ENCODE data around the gene CARD9.

The CARD9 gene

DNA sequence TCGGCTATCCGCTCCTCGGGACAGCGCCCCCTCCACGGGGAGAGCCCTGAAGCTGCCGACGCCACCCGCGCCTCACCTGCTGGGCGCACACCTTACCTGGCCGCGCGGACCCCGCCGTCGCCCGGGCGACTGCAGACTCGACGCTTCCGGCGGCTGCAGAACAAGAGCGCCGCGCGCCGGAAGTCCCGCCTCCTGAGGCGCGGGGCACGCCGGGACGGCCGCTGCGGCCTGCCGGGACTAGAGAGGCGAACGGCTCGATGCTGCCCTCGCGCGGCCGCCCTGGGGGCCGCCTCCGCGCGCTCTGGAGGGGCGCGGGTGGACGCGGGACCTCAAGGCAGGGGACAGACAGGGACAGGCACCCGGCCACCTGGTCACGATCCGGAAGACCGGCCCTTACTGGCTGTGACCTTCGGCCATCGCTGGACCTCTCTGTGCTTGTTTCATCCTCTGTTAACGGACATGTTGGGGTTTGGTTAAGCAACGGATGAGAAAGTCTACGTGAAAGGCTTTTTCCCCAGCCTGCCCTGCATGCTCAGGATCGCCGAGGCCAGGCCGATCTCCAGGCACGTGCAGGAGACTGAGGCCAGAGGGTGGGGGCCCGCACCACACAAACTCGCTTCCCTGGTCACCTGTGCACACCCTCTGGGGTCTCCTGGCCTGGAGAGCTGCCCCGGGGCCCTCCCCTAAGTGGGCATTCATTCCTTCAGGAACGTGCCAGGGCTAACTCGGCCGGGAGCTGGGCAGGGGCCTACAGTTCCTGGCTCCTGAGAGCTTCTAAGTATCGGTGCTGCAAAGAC lies 26.8 kb upstream of the CARD9 start, which contains the start of gene SNAPC4:
Gene SNAPC4, minus strand, starts transcription at position 133 of the 797 bp plus-strand sequence. CDS start 1,742 bp downstream, outside the sequence.
- peak; percentile 72 for DNase-seq

DNA sequence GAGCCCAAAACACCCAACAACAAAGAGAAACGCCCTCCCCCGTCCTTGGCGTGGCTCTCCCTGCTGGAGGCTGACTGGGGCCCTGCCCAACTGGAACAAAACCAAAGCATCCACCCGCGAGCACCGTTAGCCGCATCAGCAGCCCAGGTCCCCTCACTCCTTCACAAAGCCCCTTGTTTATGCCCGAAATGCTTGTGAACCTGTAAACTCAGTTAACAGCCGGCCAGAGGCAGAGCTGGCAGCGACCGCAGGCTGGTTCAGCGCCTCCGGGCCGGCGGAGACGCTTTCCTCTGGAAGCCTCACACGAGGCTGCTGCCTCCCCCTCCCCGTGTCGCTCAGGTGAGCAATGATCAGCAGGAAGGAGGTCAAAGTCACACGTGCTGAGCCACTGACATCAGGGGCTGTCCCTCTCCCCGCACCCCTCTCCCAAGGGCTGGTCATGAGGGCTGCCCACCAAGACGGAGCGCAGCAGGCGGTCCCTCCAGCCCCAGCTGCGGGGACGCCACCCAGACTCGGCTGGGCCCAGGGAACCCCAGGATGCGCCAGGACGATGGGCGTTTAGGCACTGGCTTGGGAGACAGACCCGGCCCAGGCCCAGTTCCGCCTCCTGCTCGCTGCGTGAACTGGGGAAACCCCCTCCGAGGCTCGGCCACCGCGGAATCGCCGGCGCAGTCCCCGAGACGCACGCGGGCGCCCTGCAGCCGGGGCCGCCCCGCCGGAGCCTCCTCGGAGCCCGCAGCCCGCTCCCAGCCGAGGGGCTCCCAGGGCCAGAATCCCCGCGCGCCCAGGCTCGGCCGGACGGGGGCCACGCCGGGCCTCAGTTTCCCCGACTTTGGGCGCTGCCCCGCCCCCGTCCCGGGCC lies 25.9 kb upstream of the CARD9 start:
- DNase-seq: no peak

DNA sequence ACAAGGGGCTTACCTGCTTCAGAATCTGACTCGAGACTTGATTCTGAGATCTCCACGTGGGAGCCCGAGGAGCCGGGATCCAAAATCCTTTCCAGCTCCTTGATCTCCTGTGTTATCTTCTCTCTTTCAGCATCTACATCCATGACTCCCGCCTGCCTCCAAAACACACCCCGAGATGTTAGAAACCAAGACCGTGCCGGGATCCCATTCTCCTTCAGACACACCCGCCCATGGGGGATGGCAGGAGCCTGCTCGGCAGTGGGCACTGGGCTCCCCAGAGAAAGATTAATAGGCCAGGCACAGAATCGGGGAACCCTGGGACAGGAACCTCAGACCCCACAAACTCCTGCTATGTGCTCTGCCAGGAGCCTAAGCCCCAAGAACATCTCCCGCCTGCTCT lies 24.8 kb upstream of the CARD9 start:
- no peak for DNase-seq

DNA sequence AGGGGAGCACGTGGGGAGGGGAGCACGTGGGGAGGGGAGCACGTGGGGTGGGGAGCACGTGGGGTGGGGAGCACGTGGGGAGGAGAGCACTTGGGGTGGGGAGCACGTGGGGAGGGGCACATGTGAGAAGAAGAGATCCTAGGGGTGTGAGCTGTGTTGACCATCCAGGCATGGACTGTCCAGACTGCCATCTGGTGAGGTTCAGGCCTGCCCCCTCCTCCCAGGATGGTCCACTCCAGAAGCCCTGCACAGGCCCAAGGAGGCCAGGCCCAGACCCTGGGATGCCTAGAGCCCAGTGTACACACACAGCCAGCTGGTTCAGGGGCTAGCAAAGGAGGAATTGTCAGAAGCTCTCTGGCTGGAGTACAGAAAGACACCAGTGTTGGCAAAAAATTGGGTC lies 24.2 kb upstream of the CARD9 start:
- no peak for DNase-seq

DNA sequence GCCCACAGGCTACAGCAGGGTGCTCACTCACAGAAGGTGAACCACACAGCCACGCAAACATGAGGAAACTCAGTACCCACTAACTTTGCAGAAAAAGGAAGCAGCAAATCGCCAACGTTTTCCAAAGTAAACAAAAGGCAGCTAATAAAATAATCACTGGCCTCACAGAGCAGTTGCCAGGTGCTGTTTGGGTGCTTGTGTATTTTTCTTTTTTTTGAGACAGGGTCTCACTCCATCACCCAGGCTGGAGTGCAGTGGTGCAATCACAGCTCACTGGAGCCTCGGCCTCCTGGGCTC lies 22.7 kb upstream of the CARD9 start:
- no peak for DNase-seq

DNA sequence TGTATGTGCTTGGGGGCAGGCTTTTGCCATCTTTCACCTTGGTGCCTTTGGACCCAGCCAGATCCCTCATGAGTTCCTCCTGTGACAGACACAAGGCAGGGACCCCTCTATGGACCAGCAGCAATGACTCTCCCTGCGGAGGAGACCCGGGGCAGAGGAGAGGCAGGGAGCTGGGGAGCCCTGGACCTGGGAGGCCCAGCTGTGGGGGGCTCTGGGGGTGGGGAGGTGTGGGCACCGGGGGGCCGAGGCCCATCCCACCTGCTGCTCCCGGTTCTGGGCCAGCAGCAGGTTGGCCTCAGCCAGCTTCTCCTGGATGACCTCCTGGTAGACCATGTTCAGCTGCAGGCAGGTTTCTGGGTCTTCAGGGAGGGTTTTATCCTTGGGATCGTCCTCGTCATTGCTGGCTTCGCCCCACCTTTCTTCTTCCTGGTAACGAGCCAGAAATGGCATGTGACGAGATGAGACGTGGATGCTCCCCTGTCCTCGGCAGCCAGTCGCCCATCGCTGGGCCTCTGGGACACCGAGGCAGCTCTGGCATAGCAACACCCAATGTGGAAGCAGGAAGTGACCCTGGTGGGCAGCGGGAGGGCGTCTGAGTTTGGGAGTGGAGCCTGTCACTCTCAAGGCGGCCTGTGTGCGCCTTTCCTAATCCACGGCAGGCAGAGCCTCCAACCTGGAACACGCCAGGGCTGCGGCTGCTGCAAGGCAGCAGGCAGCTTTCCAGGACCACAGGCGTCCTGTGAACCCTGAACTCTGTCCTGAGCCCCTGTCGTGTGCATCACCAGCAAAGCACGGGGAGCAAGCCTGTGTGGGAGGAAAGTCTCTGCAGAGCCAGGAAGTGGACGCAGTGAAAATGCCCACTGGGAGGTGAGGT lies 22.1 kb upstream of the CARD9 start:
- no peak for DNase-seq

DNA sequence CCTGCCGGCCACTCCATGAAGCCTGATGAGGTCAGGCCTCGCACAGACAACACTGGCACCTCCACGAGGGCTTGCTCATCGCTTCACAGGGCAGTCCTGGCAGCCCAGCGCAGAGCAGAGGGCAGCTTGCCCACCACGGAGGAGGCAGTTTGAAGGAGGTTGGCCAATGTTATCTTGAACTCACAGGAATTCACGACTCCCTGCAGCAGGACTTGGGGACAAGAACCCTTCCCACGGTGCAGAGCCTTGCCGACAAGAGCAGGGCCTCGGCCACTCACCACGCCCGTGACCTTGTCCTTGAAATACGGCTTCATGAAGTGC lies 21.5 kb upstream of the CARD9 start:
- no peak for DNase-seq

DNA sequence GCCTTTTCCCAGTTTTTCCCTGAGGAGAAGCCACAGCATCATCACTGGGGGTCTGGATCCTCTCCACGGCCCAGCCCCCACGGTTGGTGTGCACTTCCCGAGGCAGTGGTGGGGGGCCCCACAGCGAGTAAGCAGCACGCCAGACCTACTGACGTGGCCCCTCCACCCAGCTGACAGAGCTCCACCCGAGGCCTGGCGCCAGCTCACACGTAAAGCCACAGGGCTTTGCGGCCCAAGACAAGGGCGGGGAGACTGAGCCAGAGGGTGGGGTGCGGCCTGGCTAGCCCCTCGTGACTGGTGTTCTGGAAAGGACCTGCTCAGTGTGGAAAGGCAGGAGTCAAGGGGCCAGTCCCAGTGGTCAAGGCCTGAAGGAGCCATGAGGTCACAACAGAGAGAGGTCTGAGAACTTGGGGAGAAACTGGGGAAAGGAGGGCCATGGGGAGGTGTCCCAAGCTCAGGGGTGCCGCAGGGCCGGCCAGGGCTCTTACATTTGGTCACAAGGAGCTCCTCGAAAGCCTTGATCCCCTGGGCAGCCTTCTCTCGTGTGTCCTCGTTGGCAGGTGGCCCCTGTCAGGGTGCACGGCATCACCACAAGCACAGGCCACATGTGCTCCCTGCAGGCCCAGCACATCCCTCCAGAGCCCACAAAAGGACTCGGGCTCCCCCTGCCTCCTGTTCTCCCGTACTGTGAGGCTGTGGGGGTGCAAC lies 21.0 kb upstream of the CARD9 start:
- no peak for DNase-seq

DNA sequence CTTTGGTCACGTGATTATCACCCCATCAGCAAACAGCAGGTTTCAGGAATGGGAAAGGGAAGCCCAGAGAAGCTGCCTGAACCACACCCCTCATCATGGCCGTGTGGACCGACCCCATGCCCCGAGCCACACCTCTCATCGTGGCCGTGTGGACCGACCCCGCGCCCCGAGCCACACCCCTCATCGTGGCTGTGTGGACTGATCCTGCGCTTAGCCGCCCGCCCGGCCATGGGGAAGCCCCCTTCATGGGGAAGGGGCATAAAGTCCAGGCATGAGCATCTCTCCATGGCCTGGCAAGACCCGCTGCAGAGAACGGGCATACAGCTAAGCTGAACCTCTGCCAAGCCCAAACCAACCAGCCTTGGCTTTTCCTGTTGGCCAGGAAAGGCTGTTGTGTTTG lies 20.1 kb upstream of the CARD9 start:
- no peak for DNase-seq

DNA sequence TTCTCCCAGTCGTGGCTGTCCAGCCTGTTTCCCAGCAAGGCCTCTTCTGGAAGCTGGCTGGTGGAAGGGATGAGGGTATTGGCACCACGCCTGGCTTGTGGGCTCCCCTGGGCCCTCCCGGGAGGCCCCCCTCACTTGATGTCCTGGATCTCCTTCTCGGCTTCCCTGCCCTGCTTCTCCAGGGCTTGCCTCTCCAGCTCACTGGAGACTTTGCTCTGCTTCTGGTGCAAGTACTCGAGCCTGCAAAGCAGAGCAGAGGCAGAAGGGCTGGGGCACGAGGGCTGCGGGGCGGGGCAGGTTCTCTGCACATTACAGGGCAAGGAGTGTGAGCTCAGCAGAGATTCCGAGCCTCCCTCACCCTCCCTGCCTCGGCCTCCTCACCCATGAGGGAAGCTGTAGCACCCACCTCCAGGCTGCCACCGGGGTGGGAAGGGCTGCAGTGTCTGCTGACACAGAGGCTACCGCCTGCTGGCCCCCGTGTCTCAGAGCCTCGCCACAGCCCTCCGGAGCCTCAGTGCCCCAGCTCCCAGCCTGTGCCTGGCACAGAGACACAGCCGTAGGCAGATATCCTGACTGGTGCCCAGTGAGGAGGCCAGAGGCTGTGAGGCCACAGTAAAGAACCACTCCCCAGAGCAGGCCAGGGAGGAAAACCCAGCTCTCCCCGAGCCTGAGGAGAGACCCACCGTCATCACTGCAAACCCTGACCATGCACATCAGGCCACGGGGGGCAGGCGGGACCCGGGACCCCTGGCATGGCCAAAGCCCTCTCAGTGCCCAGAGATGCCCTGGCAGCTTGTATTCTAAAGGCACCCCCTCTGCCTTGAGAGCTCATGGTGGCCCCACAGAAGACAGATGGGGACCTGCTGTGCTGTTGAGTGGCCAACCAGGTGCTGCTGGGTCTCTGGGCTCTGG lies 19.3 kb upstream of the CARD9 start:
- no peak for DNase-seq

DNA sequence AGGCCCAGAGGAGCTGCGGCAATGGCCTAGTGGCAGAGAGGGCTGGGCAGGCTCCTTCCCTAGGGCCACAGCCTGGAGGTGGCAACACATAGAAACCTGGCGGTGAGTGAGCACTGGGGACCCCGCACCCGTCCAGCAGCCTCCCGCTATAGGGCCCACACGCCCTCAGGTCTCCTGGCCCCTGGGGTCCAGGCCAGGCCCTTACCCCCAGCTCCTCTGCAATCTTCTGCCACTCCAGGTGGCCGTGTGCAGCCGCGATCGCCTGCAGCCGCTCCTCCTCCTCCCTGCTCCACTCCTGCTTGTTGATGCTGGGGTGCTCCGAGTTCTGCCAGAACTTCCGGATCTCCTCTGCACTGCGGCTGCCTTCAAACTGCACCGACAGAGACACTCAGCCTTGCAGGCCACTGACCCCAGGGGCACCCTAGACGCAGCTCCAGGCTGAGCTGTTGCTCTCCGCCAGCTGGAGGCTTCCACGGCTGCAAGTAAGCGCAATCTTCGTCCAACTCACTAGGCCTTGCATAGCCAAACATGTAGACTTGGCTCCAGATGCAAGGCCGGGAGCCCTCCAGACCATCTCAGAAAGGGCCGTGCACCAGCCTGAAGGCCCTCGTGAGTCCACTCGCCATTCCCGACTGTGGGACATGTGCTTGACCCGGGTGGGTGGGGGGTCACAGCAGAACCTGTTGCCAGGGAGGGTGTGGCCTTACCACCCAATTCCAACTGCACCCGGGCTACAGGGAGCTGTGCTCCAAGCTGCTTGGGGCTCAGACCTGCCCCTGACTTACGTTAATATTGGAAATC lies 18.5 kb upstream of the CARD9 start:
- DNase-seq: no peak

DNA sequence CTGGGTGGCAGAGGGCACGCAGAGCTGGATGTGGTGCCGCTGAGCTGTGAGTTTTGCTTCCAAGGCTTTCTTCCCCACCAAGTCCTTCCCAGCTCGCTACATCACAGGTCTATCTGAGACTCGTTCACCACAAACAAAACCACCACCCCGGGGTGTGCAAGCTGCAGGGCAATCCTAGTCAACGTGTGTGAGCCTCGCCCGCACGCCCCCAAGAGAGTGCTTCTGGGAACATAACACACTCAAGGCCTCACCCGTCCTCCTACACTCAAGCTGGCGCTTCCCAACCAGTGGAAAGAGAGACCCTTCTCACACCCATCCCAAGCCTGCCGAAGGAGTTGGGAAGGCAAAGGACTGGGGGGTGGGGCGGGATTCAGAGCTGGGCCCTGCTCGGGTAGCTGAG lies 15.9 kb upstream of the CARD9 start:
- no peak for DNase-seq

DNA sequence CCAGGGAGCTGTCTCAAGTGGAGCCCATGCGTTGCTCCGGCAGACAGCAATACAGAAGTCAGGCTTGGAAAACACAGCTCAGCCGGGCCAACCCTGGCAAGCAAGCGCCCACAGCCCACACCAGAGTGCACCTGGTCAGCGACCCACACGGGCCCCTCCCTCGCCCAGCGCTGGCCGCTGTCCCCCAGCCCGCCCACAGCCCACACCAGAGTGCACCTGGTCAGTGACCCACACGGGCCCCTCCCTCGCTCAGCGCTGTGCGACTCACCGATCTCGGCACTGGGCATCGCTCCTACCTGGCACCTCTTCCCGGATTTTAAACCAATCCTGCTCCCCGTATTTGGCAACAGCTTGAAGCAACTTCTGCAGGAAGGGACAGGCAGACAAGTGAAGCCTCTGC lies 13.7 kb upstream of the CARD9 start:
- no peak for DNase-seq

DNA sequence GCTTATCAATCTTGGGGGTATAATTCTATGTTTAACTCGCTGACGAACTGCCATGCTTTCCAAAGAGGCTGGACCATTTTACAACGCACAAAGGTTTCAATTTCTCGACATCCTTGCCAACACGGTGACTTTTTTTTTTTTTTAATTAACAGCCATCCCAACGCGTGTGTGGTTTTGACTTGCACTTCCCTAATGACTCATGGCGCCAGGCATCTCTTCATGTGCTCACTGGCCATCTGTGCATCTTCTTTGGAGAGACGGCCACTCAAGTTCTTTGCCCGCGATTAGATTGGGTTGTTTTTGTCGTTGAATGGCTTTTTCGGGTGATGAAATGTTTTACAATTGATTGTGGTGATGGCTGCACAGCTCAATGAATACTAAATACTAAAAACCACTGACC lies 12.5 kb upstream of the CARD9 start:
- DNase-seq: peak; percentile 99

DNA sequence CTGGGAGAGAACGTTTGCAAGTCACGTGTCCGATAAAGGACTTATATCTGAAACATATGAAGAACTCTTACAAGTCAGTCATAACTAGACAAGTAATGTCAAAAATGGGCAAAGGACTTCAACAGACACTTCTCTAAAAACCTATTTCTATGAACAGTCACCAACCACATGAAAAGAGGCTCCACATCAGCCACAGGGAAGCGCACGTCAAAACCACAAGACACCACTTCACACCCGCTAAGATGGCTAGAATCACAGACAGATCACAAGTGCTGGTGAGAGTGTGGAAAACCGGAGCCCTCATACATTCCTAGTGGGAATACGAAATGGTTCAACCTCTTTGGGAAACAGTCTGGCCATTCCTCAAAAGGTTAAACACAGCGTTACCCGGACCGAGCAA lies 11.5 kb upstream of the CARD9 start:
- peak; percentile 84 for DNase-seq

DNA sequence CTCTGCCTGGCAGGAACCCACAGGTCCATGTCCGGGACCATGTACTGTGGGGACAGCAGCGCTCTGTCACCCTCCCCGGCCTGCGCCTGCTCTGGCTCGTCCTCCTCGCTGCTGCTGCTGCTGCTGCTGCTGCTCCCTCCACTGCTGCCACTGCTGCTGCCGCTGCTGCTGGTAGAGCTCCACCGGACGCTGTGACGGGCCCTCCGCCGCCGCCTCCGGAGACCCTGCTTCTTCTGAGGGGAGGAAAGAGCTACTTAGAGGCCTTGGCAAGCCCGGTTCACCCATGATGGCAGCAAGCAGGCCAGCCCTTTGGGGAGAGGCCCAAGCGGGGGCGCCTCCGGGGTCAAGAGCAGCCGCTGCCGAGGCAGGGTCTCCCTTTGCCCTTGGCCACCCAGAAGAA lies 10.0 kb upstream of the CARD9 start:
- DNase-seq: no peak

DNA sequence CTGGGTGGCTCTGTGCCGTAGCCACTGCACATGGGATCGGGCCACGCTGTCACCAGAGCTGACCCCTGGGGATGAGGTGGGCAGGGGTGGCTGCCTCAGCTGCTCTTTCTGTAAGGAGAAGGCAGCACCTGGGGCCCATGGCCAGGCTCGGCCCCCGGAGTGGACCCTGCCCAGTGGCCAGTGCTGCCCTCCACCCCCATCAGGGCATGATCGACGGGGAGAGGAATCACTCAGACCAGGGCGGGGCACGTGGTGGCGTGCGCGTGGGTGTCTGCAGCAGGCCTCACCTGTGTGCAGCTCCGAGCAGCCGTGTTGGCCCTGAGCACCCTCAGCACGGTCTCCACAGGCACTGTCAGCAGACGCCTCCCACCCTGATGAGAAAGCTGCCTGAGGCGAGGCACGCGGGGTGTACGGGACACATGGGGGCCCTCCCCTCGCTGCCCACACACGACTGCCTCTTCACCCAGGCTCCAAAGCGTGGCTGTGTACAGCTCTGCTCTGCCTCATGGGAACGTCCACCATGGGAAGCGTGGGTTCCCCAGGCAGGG lies 8.6 kb upstream of the CARD9 start:
- DNase-seq: no peak

DNA sequence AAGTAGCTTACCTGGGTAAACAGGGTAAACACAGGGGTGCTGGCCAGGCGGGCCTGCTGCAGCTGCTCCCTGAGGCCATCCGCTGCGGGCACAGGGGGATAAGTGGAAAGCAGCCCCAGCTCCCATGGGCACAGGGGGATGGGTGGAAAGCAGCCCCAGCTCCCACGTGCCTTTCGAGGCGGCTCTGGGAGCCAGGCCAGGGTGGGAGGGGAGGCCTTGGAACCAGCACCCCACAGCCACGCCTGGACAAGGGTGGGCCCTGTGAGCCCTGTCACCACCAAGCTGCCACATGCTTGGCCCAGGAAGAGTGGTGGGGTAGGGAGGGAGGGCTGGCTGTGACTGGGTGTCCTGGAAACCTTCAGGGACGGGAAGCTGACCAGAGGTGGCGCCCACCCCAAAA lies 7.8 kb upstream of the CARD9 start:
- DNase-seq: no peak

DNA sequence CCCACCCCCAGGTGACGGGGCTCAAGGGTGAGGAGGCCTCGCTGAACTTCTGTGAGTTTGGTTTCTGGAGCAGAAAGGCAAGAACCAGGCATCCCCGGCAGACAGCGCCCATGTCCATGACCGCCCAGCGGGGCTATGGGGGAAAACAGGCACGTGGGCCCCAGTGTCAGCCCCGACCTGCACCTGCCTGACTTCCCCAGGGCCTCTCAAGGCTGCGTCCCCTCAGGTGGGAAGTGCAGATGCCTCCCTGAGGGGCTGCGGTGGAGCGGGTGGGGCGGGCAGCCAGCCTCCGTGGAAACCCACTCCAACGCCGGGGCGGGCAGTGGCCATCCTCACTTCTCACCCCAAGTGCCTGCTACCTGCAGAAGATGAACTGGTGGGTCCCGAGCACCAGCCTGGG lies 6.9 kb upstream of the CARD9 start:
- DNase-seq: no peak

DNA sequence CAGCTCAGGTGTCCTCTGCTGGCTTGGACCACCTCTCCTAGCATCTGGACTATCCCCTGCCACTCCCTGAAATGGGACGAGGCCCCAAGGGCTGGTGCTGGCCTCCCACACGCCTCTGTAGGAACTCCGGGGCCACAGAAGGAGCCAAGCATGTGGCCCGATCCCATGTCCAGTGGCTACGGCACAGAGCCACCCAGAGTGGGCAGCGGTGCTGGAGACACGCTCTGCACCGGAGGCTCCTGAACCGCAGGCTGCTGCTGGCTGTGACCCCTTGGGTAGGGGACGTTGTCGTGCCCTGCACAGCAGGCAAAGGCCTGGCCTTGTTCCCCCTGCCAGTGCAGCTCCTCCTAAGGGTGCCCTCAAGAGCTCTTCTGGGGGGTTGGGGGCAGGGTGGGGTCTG lies 6.4 kb upstream of the CARD9 start:
- no peak for DNase-seq

DNA sequence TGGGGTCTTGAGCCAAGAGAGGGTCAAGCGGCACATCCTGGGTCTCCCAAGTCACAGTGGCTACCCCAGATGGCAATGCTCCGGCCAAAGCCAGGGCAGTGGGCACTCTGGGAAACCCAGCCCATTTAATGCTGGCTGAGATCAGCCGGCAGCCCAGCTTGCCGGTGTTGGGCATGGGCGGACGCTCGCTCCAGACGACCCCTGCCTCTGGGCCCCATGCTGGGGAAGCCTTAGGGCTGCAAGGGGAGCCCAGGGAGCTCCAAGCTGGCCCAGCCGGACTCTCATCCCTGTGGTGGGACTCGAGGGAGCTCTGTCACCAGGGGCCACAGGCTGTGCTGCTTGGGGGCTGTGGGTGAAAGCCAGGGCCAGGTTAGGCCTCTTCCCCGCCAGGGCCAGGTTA lies 5.9 kb upstream of the CARD9 start:
- no peak for DNase-seq

All from MV-4-11 (cell line).